EH (cell line): ENCODE measurements around the gene ITGA11.

ENCODE experiments used
- DNase-seq: peaks from one replicate; pipeline ENCODE4 v3.0.0-alpha.2; 2015; ENCODE audit warnings: low read depth

Gene ITGA11, protein sequence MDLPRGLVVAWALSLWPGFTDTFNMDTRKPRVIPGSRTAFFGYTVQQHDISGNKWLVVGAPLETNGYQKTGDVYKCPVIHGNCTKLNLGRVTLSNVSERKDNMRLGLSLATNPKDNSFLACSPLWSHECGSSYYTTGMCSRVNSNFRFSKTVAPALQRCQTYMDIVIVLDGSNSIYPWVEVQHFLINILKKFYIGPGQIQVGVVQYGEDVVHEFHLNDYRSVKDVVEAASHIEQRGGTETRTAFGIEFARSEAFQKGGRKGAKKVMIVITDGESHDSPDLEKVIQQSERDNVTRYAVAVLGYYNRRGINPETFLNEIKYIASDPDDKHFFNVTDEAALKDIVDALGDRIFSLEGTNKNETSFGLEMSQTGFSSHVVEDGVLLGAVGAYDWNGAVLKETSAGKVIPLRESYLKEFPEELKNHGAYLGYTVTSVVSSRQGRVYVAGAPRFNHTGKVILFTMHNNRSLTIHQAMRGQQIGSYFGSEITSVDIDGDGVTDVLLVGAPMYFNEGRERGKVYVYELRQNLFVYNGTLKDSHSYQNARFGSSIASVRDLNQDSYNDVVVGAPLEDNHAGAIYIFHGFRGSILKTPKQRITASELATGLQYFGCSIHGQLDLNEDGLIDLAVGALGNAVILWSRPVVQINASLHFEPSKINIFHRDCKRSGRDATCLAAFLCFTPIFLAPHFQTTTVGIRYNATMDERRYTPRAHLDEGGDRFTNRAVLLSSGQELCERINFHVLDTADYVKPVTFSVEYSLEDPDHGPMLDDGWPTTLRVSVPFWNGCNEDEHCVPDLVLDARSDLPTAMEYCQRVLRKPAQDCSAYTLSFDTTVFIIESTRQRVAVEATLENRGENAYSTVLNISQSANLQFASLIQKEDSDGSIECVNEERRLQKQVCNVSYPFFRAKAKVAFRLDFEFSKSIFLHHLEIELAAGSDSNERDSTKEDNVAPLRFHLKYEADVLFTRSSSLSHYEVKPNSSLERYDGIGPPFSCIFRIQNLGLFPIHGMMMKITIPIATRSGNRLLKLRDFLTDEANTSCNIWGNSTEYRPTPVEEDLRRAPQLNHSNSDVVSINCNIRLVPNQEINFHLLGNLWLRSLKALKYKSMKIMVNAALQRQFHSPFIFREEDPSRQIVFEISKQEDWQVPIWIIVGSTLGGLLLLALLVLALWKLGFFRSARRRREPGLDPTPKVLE

DNA sequence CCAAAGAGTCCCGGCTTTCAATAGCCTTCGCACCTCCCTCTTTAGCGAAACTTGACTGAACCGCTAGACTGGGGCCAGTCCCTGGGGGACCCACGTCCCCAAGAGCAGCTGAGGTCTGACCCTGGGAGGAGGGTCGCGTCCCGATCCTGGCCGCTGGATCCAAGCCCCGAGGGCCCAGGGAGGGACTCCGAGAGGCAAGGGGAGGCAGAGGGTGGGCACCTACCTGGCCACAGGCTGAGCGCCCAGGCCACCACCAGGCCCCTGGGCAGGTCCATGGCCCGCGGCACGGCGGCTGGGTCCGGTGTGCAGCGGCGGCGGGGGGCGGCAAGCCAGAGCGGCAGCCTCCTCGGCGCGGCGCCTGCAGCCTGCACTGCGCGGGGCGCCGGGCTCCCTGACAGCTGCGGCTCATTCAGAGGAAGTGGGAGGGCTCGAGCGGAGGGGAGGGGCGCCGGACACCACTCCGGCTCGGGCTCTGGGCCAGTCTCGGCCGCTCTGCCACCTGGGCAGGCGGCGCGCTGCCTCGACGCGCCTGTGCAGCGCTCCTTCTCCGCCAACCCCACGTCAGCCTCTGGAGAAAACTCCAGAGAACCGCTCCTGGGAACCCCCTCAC is at the start of gene ITGA11:
TSS of gene ITGA11 (minus strand) at position 372 of the 610 bp plus-strand sequence. CDS start at position 275, 97 bp downstream.
- peak; percentile 80 for DNase-seq

DNA sequence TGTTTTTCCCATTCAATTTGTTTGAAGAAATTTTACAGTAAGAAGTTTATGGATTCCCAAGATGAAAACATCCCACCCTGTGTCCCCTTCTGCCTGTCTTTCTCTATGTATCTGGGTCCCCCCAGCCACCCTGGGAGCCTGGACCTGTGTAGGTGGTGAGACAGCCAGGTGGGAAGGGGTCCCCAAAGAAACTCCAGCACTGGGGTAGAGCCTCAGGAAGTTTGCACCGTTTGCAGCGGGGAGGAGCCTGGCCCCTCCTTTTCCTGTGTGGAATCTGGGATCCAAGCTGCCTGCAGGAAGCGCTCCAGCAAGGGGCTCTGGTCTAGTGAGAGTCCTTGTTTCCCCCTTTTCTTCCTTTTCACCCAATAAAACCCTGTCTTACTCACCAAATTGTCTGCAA is 49.4 kb upstream of the ITGA11 start:
- no peak for DNase-seq

DNA sequence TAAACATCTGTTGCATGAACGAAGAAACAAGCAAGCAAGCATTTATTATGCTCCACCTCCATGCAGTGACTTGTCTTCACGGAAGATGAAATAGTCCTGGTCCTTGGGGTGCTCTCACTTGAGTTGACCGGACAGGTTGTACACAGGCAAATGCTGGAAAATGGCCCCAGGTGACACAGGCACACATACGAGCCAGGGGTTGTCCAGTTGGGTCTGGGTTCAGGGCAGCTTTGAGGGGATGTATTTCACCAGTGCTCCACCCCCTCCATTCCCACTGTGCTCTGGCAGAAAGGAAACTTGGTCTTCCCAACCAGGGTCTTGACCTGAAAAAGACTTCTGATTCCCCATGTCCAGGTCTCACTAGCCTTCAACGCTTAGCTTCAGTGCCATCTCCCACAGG is 48.3 kb upstream of the ITGA11 start:
- no peak for DNase-seq

DNA sequence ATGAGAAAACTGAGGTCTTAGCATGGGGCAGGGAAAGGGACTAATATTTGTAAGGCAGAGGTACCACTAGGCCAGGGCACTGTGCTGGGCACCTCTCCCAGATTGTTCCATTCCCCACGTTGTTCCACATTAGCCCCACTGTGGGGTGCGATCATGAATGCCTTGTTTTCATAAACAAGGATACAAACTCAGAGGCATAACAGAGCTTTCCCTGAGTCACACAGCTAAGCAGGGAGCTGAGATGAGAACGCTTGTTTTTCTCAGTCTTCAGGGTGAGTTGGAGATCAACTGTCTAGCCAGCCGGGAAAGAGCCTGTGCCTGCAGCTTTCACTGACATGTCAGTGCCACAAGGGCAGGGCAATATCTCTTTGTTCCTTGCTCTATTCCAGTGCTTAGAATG is 47.9 kb upstream of the ITGA11 start:
- DNase-seq: peak; percentile 56

DNA sequence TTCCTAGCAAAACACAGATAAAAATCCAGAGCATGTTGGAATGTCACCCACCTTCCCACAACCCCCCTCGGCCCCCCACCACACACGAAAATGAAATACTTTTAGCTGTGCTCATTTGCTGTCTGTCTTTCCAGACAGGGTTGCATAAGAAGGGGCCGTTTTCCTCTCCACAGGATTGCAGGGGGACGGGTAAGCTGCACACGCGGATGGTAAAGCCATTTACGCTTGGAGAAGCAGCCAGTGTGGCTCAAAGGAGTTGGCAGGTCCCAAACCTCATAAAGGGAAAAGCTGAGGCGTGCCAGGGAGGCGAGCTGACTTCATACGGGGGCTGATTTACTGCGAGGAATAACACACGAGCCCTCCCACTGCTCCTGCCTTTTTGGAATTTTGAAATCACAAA is 47.4 kb upstream of the ITGA11 start:
- DNase-seq: peak; percentile 94

DNA sequence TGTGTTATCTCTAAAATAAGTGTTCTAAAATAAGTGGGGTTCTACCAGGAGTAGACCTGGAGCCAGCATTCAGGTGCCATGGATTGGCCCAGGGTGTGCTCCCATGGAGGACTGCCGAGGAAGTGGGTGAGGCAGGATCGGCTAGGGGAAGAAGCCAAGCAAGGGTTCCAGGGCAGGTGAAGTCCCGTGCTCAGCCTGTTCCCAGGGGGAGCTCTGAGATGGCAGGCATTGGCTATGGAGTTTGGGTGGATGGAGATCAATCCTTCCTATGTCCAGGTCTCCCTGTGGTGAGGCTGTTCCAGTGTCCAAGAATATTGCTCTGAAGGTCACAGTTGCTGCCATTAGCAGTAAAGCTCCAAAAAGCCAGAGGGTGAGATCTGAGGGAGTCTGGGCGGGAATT is 46.9 kb upstream of the ITGA11 start:
- DNase-seq: no peak

DNA sequence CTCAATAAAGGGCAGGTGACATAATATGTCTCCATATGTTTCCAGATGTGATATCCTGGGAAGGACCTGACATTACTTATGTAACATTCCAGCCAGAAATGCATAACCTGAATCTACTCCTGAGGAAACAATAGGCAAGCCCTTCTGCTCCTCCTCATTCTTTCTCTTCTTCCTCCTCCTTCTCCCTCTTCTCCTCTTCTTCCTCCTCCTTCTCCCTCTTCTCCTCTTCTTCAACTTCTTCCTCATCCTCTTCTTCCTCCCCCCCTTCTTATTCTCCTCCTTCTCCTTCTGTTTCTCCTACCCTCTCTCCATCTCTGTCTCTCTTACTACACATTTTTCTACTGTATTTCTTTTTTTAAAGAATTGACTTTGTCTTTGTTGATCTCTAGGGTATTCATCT is 43.5 kb upstream of the ITGA11 start:
- no peak for DNase-seq

DNA sequence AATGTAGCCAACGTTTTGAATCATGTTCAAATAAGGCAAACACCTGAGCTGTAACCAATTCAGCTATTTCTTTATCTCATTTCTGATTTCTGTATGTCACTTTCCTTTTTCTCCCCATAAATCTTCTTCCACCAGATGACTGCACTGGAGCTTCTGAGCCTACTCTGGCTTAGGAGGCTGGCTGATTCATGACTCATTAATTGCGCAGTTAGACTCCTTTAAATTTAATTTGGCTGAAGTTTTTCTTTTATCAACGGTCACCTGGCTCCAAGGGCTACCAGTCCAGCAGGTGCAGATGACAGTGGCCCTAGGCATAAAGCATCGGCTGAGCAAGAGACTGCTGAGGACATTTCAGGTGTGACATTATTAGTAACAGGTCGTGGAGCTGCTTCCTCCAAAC is 39.6 kb upstream of the ITGA11 start:
- peak; percentile 69 for DNase-seq

DNA sequence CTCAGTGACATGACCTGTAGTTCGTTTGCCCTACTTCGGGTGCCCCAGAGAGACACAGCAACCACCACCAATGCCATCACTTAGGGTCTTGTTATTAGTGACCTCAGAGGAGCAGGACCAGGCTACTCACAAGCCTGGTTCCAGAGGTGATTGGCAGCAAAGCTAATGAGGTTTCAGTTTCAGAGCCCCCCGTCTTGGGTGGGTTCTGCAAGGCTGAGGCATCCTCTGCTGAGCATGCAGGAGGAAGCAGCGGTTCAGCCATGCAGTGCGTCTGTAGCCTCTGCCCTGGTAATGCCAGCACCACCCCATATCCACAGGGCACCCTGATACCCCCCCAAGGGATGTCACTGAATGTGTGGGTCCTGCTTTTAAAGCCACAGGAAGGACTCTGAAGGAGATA is 39.0 kb upstream of the ITGA11 start:
- no peak for DNase-seq

DNA sequence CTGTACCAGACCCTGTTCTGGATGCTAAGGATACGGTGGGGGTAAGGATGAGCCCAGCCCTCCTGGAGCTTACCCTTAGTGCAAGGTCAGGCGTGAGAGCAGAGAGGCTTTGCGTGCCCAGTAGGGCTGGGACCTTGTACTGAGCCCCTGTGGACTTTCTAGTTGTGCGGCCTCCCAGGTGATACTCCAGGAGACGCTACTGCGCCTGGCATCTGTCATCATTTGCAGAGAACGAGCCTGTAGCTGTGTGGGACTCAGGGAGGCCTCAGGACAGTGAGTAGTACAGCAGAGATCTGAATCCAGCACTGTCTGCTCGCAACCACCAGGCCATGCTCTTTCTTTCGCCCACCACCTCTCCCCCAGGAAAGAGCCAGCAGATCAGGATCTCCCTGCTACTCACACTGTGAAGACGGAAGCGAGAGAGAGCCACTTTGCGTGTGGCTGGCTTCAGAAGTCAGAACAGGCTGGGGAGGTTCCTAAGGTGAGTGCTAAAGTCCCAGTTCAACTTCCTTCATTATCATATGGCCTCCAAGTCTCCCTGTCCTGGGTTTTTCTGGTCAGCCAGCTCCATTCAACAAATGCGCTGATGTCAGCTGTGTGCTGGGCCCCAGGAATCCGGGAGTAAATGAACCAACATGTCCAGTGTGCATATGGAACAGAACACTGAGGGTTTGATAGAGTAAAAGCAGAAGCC is 38.2 kb upstream of the ITGA11 start:
- DNase-seq: no peak

DNA sequence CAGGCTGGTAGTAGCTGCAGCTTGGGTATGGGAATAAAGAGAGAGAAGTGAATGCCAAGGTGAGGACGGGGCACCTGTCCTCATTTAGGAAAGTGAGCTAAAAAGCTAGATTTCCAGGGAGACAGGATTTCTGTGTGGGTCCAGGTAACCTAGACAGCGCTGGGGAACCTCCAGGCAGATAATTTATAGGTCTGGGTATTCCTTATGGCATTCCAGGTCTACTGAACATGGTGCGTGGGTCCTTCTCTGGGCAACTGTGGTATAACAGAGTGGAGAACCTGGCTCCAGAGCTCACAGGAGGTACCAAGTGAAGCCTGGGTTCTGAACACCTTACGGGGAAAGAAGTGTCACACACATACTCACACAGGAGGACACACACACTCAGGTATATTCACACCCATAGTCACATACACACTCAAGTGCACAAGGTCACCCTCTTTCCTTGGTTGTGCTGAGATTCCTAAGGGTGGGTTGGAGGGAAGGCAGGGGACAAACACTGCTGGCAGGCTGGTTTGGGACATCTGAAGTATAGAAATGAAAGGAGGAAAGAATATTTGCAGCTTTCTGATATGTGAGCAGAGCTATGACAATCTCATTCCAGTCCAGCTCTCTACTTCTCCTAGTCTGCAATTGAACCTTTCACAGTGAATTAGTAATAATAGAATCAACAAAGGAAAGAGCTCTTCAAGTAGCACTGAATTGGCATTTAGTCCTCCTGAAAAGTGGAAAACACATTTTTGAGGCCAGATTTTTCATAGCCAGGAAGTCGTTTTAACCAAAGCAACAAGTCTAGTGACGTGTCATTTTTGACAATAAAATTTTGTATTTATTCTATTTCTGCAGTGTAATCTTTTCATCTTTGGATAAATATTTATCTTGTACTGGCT is 37.4 kb upstream of the ITGA11 start:
- peak; percentile 84 for DNase-seq

DNA sequence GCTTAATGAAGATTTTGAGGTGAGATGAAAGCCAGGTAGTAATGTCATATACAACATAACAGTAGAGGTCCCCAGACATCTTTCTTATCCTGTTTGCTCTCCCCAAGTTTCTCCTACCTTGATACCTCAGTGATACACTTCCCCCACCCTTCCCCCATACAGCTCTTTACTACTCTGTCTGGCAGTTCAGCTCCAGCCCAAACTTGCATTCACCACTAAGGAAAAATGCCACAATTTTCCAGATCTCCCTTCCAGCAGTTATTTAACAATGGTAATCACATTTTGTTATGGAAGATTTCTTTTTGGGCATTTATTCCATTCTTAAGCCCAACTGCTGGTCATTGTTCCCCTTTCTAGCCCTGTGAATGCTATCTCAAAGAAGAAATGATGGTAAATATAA is 34.9 kb upstream of the ITGA11 start:
- DNase-seq: no peak

DNA sequence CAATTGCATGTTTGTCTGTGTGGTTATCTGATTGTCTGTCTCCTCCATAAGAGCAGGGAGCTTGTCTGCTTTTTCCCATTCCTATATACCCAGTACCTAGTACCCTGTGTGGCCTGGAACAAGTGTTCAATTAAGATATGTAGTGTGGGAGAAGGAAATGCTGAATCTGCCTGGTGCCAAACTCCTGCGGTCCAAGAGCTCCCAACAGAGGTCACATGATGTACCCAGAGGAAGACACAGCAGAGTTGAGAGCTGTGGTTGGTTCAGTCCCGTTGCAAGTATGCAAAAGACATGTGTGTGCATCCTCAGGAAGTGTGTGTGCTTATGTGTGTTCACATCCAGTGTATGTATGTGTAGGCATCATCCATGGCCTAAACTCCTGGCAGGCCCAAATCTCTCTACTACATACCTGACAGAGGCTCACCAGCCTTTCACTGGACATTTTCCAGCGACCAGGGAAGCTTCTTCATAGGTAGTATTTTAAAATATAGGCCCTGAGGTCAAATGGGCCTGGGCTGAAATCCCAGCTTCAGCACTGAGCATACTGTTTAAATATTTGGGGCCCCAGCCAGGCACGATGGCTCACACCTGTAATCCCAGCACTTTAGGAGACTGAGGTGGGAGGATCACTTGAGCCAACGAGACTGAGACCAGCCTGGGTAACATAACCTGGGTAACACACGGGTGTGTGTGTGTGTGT is 34.0 kb upstream of the ITGA11 start:
- no peak for DNase-seq

DNA sequence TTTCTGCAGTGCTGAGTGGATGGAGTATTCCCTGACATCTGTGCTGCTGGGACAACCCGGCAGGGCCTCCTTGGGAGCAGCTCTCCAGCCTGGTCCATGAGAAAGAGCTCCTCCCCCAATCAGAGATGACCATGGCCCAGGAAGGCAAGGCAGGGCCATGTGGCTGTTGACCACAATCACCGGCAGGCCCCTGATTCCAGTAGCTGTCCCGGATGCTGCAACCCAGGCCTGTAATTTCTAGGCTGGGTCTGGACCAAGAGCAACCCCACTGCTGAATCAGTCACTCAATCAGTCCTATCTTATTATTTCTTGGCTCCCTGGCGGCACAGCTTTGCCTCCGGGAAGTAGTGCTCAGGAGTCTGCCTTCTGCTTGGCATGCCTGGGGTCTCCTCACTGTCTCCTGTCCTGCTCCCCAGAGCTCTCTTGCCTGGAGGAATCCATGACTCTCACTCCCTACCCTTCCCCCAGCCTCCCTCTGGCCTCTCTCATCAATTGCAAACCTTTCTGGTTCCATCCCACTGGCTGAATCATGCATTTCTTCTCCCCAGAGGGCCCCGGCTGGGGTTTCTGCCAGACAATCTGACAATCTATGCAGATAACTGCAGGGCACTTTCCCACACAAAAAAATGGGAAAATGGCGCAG is 32.6 kb upstream of the ITGA11 start:
- peak; percentile 78 for DNase-seq

DNA sequence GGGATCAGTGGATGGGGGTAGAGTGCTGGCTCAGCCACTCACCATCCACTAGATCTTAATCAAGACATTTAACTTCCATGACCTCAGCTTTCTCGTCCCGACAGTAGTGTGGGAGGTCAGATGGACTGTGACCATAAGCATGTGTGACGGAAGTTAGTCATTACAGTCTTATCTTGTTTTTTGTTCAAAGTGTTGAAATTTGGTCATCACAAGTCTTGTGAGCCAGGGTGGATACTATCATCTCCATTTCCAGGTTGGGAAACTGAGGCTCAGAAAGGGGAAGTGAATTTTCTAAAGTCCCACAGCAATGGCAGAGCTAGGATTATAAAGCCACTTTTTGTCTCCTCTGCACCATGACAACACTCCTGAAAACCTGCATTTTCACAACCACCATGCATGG is 32.0 kb upstream of the ITGA11 start:
- peak; percentile 59 for DNase-seq

DNA sequence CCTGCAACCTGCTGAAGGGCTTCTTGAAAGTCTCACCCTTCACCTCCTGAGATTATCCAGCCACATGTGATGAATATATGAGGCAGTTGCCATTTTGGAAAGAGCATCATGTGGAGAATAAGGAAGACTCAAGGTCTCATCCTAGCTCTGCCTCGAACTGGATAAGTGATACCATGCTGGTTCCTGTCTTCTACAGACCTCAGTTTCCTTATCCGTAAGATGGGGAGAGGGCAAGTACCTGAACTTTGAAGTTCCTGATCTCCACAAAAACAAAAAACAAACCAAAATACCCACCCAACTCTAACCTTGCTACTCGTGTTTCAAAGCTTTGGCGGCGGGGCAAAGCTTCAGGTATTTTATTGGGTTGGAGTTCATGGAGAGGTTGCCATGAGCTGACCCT is 31.5 kb upstream of the ITGA11 start:
- DNase-seq: no peak

DNA sequence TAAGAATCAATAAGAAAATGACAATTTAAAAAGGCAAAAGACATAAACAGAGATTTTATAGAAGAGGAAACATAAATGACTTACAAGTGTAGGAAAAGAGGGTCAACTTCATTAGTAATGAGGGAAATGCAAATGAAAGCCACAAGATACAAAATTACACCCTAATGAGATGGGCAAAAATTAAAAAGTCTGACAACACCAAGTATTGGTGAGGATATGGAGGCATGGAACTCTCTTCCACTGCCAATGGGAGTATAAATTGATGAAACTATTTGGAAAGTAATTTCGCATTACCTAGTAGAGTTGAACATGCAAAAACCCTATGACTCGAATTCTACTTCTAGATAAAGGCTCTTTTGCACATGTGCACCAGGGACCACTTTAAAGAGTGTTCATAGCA is 28.2 kb upstream of the ITGA11 start:
- DNase-seq: no peak

DNA sequence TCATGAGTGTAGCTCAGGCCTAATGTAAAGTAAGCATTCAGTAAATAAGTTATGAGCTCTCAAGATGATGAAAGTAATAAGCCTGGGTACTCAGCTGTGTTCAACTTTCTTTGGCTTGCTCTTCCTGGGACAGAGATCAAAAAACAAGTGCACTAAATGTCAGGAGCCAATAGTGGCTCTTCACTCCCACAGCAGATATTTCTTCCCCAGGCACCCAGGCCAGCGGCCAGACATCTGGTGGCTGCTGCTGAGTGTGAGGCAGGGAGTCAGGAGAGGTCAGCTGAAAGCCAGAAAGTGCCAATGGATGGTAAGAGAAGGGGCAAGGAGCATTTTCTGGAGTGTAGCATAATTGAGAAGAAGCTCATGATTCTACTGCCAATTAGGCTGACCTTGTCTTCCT is 18.2 kb upstream of the ITGA11 start:
- peak; percentile 5 for DNase-seq

DNA sequence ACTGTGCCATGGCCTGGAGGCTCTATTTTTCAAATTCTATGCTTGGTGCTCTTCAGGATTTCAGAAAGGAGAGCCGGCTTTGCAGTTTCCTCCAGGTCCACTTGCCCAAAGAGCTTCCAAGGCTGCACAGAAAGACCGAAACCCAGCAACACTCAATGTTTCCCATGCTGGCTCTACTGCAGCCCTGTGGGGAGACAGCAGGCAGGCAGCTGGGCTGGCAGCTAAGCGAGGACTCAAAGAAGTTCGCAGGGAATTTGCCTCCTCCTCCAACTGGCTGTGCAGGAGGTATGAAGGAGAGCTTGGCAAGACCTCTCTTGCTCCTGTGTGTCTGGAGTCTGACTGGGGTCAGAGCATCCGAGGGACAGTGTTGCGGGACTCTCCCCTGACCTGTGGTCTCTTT is 17.4 kb upstream of the ITGA11 start:
- DNase-seq: no peak
